ENCODE data around the gene ANO3. TPM values are rescaled to one million over a fixed set of nuclear protein-coding genes. Genes with fewer than 3 reads are reported as not detected.

The ANO3 gene
- total and polyA plus RNA-seq, 2 of the 8 experiments (the other 6 are each of a cell fraction or from before 2014, with no cell fraction given) = not detected

GRCh38 chr11:26580929-26581328, 249.0 kb downstream of the ANO3 start:
- H3K14ac ChIP-seq (ENCODE audit: insufficient read length) = no peak overlapping the region
- no peak overlapping the region for H2BK20ac ChIP-seq (ENCODE audit: low read length)
- no peaks in the 10 kb centered on the region for H3K4me1 ChIP-seq (replicated peaks in 1 of 4; ENCODE audit: control insufficient read depth in 3 of 4, insufficient read depth in 4 of 4, low read length in 3 of 4)
- no peaks in the 10 kb centered on the region for H3K36me3 ChIP-seq (ENCODE audit: control insufficient read depth in 2 of 4, insufficient read depth in 4 of 4, low read length in 3 of 4)
- H3K23me2 ChIP-seq (ENCODE audit: low read depth, low read length) = no peaks in the 10 kb centered on the region
- H3K9me3 ChIP-seq (ENCODE audit: insufficient read depth in 2 of 2, low read depth in 1 of 2, low read length in 1 of 2) = no peaks in the 10 kb centered on the region
- H4K91ac ChIP-seq (replicated peaks; ENCODE audit: insufficient read length, low read length) = no peak overlapping the region
- H3K79me1 ChIP-seq (ENCODE audit: low read depth, low read length) = no peaks in the 10 kb centered on the region
- H3K4ac ChIP-seq (replicated peaks; ENCODE audit: insufficient read length, low read depth, low read length) = no peak overlapping the region
- no peak overlapping the region for H2BK5ac ChIP-seq (ENCODE audit: low read depth, low read length)
- H3K18ac ChIP-seq (ENCODE audit: extremely low read depth, low read length) = no peak overlapping the region
- no peak for DNase-seq (ENCODE audit: low read depth in 1 of 2, low spot score in 2 of 2)
- no peak overlapping the region for H4K8ac ChIP-seq (ENCODE audit: extremely low read depth, insufficient read depth, low read length)
- no peak overlapping the region for H3K27ac ChIP-seq (ENCODE audit: low read depth, low read length)
- H4K20me1 ChIP-seq (replicated peaks in 1 of 2; ENCODE audit: control insufficient read depth in 1 of 2, insufficient read depth in 2 of 2, low read length in 2 of 2) = no peaks in the 10 kb centered on the region
- H3K9ac ChIP-seq (replicated peaks in 1 of 4; ENCODE audit: extremely low read depth in 1 of 4, low read depth in 3 of 4, low read length in 3 of 4) = no peak overlapping the region
- no peak overlapping the region for H2BK15ac ChIP-seq (ENCODE audit: low read length)
- no peak overlapping the region for H3K4me2 ChIP-seq (ENCODE audit: insufficient read depth in 1 of 2, low read depth in 2 of 2, low read length in 2 of 2)
- POLR2A ChIA-PET (ENCODE audit: partially characterized antibody) = no interaction called here
- H3K56ac ChIP-seq (replicated peaks; ENCODE audit: insufficient read length, low read depth, low read length) = no peak overlapping the region
- no peak overlapping the region for H3K4me3 ChIP-seq (ENCODE audit: extremely low read depth in 1 of 4, insufficient read depth in 2 of 4, low read depth in 3 of 4, low read length in 4 of 4)
- H3K27me3 ChIP-seq (replicated peaks in 1 of 4; ENCODE audit: control insufficient read depth in 3 of 4, extremely low read depth in 1 of 4, insufficient read depth in 3 of 4, low read length in 3 of 4) = no peaks in the 10 kb centered on the region
- H3K23ac ChIP-seq (ENCODE audit: insufficient read length) = no peak overlapping the region
- H2BK12ac ChIP-seq (ENCODE audit: low read depth, low read length) = no peak overlapping the region
- FAIRE-seq = no peak
- H2AFZ ChIP-seq (ENCODE audit: low read length) = no peak overlapping the region
- no peak overlapping the region for H2BK120ac ChIP-seq (replicated peaks; ENCODE audit: low read depth, low read length)
- H3K79me2 ChIP-seq (ENCODE audit: control insufficient read depth in 1 of 2, insufficient read depth in 2 of 2, low read length in 2 of 2) = no peaks in the 10 kb centered on the region
- no peak overlapping the region for H4K5ac ChIP-seq (ENCODE audit: insufficient read length, low read depth, low read length)
- no peak overlapping the region for H2AK5ac ChIP-seq (ENCODE audit: low read depth, low read length)
- 91% methylated on average over 3 of the region's 3 CpGs; no CpG with 5 or more reads in 1 of the 2 experiments for WGBS, 2 experiments (ENCODE audit: extremely low coverage in 1 of 2, insufficient coverage in 1 of 2, insufficient read length in 1 of 2, insufficient replicate concordance in 2 of 2, low coverage in 1 of 2, low lambda C conversion rate in 2 of 2, missing lambda C conversion rate in 1 of 2)
- CTCF ChIA-PET (ENCODE audit: partially characterized antibody) = no interaction called here
- TF ChIP-seq POLR2AphosphoS5 (IDR thresholded peaks at IDR 0.05; ENCODE audit: low read depth, low read length) = no peak
- TF ChIP-seq, protein P1, sequence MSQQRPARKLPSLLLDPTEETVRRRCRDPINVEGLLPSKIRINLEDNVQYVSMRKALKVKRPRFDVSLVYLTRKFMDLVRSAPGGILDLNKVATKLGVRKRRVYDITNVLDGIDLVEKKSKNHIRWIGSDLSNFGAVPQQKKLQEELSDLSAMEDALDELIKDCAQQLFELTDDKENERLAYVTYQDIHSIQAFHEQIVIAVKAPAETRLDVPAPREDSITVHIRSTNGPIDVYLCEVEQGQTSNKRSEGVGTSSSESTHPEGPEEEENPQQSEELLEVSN (IDR thresholded peaks at IDR 0.05) = no peak
- no peak for TF ChIP-seq NANOG (IDR thresholded peaks at IDR 0.05; ENCODE audit: insufficient read depth, low read depth, low read length, poor library complexity, severe bottlenecking)
- no peak for TF ChIP-seq BACH1 (IDR thresholded peaks at IDR 0.05; ENCODE audit: low read length)
- no peak for TF ChIP-seq TCF12 (IDR thresholded peaks at IDR 0.05; ENCODE audit: low read depth, low read length)
- no peak for TF ChIP-seq SP4 (IDR thresholded peaks at IDR 0.05; ENCODE audit: low read length)
- no peak for TF ChIP-seq EZH2 (IDR thresholded peaks at IDR 0.05; ENCODE audit: low read depth, low read length, severe bottlenecking)
- TF ChIP-seq CTBP2 (IDR thresholded peaks at IDR 0.05; ENCODE audit: borderline replicate concordance, insufficient read depth, insufficient read length, low read length) = no peak
- TF ChIP-seq CBX5 (IDR thresholded peaks at IDR 0.05; ENCODE audit: low read depth, low read length) = no peak
- TF ChIP-seq JUND (IDR thresholded peaks at IDR 0.05; ENCODE audit: low read length) = no peak
- TF ChIP-seq CEBPB (IDR thresholded peaks at IDR 0.05; ENCODE audit: low read depth, low read length) = no peak
- no peak for TF ChIP-seq SP1 (IDR thresholded peaks at IDR 0.05; ENCODE audit: low read depth, low read length)
- TF ChIP-seq TAF7 (optimal IDR thresholded peaks at IDR 0.05; ENCODE audit: borderline replicate concordance, low read depth, low read length) = no peak
- TF ChIP-seq RXRA (IDR thresholded peaks at IDR 0.05; ENCODE audit: insufficient read depth, low read depth, low read length) = no peak
- TF ChIP-seq PHF8 (conservative IDR thresholded peaks at IDR 0.05; ENCODE audit: low read depth, low read length) = no peak
- TF ChIP-seq ASH2L (IDR thresholded peaks at IDR 0.05; ENCODE audit: low read length) = no peak
